Stimulated activated CD8-positive, alpha-beta memory T cell treated with anti-CD3 and anti-CD28 coated beads, Interleukin-4, amount 100 ng/mL, for 48 hours (primary cell): ENCODE results near the gene TNK2.
"Not testable (repeated sequence)": the region's sequence is repeated elsewhere in the genome, so short reads cannot be mapped to it uniquely, and the experiment has no call there.

Experiments
- DNase-seq: peaks from one replicate; pipeline ENCODE4 v3.0.0-alpha.2; 2020

The TNK2 gene

GRCh38 chr3:195844671-195845218 is 63.6 kb downstream of the TNK2 start:
- no peak for DNase-seq

GRCh38 chr3:195839260-195840010 is 68.9 kb downstream of the TNK2 start:
- DNase-seq, result no peak

GRCh38 chr3:195838714-195839113 is 69.6 kb downstream of the TNK2 start:
- DNase-seq, result no peak

- DNase-seq, result no peak
These were observed 71.7 kb downstream of the TNK2 start for GRCh38 chr3:195836476-195837135.

- DNase-seq, result no peak
These were observed 72.6 kb downstream of the TNK2 start for GRCh38 chr3:195835791-195836190.

DNA sequence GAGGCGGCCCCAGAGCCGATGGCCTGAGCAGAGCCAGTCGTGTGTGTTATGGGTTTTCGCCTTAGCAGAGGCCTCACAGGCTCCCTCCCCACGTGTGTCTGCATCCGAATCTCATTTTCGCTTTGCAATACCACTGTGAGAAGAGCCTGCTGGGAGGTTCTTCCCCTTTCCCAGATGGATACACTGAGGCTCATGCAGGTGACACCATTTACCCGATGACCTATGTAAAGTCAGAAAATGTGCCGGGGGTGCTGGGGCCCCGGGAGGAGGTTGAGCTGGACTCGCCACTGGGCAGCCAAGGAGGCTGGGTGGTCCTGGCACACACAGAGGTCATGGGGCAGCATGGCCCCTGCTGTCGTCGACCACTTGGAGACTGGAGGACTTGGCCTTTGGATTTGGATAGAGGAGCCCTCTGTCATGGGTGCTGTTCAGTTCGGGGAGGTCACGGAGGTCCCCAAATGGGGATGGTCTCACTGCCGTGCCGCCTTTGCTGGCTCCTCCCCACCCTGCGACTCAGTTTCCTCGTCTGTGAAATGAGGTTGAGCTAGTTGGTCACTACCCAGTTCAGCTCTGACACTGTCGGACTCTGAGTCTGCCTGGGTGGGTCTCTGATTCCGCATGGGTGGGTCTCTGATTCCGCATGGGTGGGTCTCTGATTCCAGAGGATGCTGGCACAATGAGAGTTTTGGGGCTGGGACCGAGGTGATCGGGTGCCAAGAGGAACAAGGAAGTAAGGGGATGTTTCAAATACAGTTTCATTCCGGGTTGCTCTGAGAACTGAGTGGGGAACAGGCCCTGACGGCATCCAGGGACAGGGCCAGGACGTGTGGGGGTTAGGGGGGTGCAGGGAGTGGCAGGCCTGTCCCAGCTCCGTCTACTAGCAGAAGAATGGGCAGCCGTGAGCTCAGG is 73.4 kb downstream of the TNK2 start:
- no peak for DNase-seq

DNA sequence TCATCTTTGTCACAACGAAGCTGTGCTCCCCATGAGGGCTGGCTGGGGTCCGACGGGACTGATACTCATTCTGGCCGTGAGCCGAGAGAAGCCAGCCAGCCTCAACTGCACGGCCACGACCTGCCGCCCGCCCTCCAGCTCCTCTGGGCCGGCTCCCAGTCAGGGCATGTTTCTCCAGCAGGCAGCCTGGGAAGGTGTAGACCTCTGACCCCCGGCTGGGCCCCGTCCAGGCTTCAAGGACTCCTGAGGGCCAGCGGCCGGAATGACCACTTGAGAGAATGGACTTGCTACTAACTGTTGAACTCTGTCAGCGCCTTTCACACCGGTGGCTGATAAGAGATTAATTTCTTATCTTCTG is 78.5 kb downstream of the TNK2 start:
- no peak for DNase-seq

- no peak for DNase-seq
These were observed 79.6 kb downstream of the TNK2 start for GRCh38 chr3:195828762-195829161.

DNA sequence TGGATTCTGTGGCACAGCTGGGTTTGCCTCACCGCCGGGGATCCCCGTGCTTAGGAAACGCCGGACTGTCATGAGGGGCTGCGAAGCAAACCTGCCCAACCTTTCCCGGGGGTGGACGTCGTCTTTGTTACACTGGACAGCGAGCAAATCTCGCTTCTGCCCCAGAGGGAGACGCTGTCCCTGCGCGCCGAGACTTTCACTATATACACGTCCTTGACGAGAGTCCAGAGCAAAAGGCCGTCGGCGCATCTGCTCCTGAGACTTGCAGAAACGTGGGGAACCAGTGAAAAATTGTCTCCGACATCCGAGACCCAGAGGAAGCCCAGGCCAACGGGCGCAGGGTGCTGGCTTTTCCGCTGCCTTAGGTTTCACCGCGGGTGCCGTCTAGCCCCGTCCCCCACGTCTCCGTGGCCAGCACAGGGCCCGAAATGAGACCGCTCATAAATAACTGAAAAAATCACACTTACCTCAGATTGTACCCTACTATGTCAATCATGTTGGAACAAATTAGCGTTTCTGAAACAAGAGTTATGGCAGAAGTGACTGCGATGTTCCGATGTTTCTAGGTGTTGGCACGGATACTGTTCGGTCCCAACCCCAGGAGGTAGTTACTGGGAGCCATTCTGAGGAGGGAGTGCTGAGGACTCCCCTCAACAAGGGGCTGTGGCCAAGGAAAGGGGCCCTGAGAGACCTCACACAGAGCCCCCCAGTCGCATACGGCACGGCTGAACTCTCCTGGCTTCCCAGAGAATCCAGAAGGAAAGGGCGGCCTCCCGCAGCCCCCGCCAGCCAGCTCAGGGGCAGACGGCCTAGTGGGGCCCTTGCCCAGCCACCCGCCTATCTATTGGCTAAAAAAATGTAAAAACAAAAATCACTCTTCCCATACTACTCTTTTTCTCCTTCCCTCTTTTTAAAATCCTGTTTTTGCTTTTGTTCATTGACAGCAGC is 82.2 kb downstream of the TNK2 start:
- DNase-seq, result no peak

DNA sequence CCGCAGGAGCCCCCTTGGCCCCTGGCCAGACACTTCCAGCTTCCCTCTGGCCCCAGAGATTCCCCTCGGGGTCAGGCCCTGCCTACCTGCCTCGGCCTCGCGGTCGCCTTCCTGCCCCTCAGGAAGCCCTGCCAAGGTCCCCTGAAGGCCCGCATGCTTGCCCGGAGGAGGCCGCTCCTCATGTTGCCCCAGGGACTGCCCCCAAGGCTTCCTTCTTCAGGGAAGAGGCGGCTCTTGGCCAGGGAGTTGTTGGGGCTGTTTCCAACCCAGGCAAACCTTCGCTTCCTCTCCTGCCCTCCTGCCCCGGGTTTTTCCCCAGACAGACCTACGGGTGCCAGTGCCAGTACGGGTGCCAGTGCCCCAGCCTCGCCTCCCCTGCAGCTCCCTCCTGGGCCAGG is 83.2 kb downstream of the TNK2 start:
- no peak for DNase-seq

DNA sequence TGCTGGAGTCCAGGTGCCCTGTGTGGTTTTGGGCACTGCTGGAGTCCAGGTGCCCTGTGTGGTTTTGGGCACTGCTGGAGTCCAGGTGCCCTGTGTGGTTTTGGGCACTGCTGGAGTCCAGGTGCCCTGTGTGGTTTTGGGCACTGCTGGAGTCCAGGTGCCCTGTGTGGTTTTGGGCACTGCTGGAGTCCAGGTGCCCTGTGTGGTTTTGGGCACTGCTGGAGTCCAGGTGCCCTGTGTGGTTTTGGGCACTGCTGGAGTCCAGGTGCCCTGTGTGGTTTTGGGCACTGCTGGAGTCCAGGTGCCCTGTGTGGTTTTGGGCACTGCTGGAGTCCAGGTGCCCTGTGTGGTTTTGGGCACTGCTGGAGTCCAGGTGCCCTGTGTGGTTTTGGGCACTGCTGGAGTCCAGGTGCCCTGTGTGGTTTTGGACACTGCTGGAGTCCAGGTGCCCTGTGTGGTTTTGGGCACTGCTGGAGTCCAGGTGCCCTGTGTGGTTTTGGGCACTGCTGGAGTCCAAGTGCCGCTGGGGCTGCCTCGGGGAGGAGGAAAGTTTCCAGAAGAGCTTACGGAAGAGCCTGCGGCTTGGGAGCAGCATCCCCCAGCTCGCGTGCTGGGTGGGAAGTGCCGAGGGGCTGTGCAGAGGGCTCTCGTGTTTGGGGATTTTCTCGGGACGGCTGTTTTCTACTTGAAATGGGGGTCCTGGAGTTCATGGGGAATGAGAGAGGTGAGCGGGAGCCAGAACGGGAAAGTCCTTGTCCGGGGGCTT is 83.7 kb downstream of the TNK2 start:
- DNase-seq, result not testable (repeated sequence)

DNA sequence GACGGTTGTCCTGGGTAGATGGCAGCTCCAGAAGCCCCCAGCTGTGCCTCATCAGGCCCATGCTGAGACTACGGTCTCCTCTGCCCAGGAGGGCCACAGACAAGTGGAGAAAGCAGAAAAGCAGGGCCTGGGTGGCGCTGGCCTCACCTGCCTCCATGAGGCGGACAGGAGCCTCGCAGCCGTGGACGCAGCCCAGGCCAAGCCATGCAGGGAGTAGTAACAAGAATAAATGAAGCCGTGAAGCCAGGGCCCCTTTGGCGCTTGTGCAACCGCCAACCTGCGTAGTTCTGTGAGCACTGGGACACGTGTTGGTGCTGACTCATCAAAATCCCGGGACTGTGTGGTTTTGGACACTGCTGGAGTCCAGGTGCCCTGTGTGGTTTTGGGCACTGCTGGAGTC is 84.4 kb downstream of the TNK2 start:
- DNase-seq, result no peak

DNA sequence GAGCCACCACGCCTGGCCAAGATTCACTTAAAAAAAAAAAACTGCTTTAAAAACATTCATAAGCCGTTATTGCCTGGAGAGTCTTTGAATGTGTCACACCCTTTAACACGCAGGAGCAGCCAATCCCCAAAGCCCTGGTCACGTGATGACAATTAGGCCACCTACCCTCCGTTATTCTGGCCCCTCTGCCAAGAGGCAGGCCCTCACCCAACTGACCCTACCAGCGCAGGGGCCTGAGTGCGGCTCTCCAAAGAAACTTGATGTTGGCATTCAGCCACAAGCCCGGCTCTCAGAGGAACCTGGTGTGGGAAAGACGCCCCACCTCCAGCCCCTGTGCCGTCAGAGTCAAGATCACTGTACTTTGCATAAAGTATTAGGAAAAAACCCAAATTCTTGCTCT is 85.1 kb downstream of the TNK2 start:
- DNase-seq, result no peak

DNA sequence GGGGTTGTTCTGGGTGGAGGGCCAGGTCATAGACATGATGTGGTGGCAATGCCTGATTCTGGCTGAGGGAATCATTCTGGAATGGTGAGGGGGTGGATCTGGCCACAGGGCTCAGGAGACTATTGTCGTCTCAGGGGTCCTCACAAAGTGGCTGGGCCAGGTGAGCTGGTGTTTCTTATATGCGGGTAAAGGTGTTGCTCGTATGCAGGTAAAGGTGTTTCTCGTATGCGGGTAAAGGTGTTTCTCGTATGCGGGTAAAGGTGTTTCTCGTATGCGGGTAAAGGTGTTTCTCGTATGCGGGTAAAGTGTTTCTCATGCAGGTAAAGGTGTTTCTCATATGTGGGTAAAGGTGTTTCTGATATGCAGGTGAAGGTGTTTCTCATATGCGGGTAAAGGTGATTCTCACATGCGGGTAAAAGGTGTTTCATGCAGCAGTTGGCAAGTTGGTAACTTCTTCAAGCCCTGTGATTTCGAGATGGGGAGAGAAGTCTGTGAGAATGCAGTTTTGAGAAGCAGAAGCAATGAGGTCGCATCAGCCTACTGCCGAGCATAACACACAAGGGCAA is 86.1 kb downstream of the TNK2 start:
- no peak for DNase-seq

GRCh38 chr3:195821403-195822130 is 86.8 kb downstream of the TNK2 start:
- DNase-seq, result no peak

DNA sequence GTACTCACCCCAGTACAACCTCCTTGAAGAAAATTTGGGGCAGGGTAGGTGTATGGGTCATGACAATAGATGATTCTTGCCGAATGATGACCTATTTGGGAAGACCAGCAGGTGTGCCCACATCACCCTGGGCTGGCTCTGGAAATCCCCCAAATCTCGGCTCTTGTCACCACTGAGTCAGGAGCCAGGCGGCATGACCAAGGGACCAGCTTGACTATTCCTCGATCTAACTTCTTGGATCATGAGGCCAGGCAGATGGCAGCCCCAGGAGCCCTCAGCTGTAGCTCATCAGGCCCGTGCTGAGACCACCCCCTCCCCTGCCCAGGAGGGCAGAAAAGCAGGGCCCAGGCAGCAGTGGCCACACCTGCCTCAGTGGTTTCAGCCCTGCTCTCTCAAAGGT is 87.5 kb downstream of the TNK2 start:
- DNase-seq, result no peak

DNA sequence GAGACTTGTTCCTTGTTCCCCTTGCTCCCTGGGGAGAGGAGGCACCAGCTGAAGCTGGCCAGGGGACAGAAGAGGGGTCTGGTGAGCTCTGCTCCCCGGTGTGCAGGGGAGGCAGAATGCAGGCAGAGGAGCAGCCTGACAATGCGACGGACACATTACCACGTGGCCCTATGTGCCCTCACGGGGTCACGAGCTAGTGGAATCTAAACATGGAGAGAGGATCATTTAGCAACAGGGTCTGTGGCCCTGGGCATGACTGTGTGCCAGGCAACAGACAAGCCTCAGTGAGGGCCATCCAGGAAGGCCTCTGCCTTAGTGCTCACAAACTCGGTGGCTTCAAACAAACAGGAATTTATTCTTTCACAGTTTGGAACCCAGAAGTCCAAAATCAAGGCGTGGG is 88.2 kb downstream of the TNK2 start:
- DNase-seq, result no peak

DNA sequence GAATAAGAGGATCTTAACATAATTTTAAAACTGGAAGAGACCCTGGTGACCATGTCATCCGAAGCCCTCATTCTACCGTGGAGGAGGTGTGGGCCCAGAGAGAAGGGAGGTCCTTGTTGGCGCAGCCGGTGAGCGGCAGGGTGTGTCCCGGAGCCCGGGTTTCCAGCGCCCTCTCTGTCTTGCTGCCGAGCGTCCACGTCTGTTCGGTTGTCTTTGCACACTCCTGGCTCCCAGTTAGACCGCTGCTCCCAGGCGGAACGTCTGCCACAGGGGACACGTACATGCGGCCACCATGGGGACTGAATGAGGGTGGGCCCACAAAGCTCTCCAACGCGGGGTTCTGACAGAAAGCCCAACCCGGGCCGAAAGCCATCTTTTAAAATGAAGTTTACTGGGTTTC is 90.0 kb downstream of the TNK2 start:
- no peak for DNase-seq

GRCh38 chr3:195817578-195818135 is 90.7 kb downstream of the TNK2 start:
- DNase-seq, result no peak

GRCh38 chr3:195816276-195816913 is 92.0 kb downstream of the TNK2 start:
- not testable (repeated sequence) for DNase-seq
